Stimulated activated CD4-positive, alpha-beta T cell treated with anti-CD3 and anti-CD28 coated beads, Interleukin-1b, Interleukin-23, amount 100 ng/mL, for 4 hours (primary cell): ENCODE data around the gene LZTS3.
"Not testable (repeated sequence)": the region's sequence is repeated elsewhere in the genome, so short reads cannot be mapped to it uniquely, and the experiment has no call there.

Experiments used
- DNase-seq, 2 donors: peaks; one replicate each; pipeline ENCODE4 v3.0.0-alpha.2; 2020; ENCODE audit warnings: low read depth in 2 of 2

The LZTS3 gene

DNA sequence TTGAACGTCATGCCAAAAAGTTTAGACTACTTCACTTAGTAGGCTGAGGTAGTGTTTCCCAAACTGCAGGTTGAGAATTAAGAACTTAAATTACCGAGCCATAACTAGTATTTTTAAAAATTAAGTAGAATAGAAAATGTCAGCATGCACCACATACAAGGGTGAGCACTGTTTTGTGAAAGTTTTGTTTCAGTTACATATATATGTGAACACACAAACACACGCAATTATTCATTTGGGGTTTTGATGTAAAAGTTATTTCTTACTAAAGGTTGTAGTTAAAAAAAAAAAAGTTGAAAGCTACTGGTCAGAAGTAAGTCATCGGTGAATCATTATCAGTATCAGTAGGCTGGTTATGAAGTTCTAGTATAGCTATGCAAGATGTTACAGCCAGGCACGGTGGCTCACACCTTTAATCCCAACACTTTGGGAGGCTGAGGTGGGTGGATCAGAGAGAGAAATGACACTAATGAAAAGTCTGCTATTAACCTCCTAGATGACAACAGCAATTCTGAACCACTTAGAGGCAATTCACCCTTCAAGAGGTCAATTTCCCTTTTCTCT lies 37.8 kb downstream of the LZTS3 start:
- DNase-seq, result no peak

- DNase-seq, result no peak
Measured at GRCh38 chr20:3134151-3134550, 39.2 kb downstream of the LZTS3 start.

GRCh38 chr20:3133155-3133554 lies 40.2 kb downstream of the LZTS3 start:
- DNase-seq, result no peak

DNA sequence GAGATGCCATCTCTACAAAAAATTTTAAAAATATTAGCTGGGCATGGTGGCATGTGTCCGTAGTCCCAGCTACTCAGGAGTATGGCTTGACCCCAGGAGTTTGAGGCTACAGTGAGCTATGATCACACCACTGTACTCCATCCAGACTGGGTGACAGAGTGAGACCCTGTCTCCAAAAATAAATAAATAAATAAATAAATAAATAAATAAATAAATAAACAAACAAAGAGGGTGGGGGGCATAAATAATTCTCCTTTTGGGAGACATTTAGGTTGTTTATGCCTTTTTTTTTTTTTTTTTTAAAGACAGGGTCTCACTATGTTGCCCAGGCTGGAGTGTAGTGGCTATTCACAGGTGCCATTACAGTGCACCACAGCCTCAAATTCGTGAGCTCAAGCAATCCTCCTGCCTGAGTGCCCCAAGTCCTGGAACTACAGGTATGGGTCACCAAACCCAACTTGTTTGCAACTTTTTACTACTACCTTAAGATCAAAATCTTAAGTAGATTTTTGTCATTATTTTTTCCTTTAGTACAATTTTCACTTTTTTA lies 43.2 kb downstream of the LZTS3 start:
- no peak for DNase-seq

DNA sequence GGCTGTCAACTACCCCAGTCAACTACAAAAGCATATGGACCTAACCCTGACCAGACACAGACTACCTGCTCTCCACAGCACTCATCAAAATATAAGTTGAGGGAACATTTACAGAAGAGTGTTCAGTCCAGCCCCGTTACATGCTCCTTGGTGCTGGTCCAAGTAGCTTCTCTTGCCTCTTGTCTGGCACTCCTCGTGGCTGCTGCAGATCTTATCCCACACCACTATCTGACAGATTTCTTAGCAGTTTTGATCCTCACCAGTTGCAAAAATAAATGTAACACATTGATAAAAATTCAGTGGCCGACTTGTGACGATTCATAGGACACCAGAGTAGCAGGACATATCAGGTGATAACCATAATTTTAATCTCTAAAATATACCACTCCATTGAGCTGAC lies 44.3 kb downstream of the LZTS3 start:
- DNase-seq, result no peak

DNA sequence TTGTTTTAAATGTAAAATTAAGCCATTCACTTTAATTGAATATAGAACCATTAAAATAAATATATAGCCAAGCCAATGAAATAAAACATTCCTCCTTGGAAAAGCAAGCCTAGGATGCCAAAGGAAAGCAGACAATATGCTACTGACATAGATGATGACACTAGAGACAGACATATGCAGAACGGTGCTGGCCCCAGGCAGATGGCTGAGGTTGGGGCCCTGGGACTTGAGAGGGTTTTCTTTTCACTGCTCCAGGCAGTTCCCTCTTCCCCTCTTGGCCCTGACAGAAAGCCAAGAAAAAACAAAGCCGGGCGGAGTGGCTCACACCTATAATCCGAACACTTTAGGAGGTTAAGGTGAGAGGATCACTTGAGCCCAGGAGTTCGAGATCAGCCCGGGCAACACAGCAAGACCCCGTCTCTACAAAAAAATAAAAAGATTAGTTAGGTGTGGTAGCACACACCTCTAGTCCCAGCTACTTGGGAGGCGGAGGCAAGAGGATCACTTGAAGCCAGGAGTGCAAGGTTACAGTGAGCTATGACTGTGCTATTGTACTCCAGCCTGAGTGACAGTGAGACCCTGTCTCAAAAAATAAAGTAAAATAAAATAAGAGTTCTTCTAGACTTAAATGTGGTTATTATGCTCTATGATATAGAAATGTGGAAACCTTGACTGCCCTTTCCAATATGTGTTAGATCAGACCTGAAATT lies 44.9 kb downstream of the LZTS3 start:
- DNase-seq, result no peak

GRCh38 chr20:3126527-3126859 lies 46.9 kb downstream of the LZTS3 start:
- DNase-seq, result no peak

DNA sequence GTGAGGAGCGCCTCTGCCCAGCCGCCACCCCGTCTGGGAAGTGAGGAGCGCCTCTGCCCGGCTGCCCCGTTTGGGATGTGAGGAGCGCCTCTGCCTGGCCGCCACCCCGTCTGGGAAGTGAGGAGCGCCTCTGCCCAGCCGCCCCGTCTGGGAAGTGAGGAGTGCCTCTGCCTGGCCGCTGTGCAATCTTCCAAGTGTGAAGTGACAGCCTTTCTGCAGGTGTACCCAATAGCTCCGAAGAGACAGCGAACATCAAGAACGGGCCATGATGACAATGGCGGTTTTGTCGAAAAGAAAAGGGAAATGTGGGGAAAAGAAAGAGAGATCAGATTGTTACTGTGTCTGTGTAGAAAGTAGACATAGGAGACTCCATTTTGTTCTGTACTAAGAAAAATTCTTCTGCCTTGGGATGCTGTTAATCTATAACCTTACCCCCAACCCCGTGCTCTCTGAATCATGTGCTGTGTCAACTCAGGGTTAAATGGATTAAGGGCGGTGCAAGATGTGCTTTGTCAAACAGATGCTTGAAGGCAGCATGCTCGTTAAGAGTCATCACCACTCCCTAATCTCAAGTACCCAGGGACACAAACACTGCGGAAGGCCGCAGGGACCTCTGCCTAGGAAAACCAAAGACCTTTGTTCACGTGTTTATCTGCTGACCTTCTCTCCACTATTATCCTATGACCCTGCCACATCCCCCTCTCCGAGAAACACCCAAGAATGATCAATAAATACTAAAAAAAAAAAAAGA lies 47.4 kb downstream of the LZTS3 start:
- DNase-seq, result not testable (repeated sequence)

DNA sequence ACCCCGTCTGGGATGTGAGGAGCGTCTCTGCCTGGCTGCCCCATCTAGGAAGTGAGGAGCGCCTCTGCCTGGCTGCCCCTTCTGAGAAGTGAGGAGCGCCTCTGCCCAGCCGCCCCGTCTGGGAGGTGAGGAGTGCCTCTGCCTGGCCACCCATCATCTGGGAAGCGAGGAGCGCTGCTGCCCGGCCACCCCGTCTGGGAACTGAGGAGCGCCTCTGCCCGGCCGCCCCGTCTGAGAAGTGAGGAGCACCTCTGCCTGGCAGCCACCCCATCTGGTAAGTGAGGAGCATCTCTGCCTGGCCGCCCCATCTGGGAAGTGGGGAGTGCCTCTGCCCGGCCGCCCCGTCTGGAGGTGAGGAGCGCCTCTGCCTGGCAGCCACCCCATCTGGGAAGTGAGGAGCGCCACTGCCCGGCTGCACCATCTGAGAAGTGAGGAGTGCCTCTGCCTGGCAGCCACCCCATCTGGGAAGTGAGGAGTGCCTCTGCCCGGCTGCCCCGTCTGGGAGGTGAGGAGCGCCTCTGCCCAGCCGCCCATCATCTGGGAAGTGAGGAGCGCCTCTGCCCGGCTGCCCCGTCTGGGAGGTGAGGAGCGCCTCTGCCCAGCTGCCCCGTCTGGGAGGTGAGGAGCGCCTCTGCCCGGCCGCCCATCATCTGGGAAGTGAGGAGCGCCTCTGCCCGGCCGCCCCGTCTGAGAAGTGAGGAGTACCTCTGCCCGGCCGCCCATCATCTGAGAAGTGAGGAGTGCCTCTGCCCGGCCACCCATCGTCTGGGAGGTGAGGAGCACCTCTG lies 48.4 kb downstream of the LZTS3 start:
- not testable (repeated sequence) for DNase-seq

DNA sequence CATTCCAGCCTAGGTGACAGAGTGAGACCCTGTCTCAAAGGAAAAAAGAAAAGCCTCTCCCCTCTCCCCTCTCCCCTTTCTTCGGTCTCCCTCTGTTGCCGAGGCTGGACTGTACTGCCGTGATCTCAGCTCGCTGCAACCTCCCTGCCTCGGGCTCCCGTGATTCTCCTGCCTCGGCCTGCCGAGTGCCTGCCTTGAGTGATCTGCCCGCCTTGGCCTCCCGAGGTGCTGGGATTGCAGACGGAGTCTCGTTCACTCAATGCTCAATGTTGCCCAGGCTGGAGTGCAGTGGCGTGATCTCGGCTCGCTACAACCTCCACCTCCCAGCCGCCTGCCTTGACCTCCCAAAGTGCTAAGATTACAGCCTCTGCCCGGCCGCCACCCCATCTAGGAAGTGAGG lies 49.2 kb downstream of the LZTS3 start:
- DNase-seq, result not testable (repeated sequence)

- no peak for DNase-seq
Measured at GRCh38 chr20:3123542-3123941, 49.8 kb downstream of the LZTS3 start.

GRCh38 chr20:3121955-3122610 lies 51.3 kb downstream of the LZTS3 start:
- no peak for DNase-seq

DNA sequence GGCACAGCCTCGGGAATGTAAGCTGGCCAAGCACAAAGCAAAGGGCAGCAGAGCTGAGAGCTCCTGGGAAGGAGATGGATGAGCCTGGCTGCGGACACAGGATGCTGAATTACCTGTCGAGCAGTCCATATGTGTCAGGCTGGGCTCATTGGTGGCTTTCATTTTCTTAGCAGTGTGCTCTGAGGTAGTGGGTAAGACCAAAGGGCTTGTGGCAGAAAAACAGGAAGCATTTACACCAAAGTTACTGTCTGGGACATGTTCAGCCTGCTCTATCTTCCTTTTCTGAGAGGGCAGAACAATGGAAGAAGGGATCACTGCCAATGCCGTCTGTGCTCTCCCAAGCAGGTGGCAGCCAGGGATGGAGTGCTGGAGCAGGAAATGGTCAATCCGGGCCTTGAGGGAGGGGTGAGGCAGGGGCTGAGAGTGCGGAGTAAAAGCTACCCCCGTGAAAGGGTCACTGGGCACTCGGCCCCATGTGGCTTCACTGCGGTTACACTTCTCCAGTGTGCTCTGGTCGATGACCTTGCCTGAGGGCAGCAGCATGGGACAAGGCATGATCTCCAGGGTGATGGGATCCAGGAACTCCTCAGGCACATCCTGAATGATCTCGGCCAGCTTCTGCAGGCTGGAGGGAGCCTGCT lies 52.0 kb downstream of the LZTS3 start:
- DNase-seq, result peak in 1 of 2 donors; percentile 8

DNA sequence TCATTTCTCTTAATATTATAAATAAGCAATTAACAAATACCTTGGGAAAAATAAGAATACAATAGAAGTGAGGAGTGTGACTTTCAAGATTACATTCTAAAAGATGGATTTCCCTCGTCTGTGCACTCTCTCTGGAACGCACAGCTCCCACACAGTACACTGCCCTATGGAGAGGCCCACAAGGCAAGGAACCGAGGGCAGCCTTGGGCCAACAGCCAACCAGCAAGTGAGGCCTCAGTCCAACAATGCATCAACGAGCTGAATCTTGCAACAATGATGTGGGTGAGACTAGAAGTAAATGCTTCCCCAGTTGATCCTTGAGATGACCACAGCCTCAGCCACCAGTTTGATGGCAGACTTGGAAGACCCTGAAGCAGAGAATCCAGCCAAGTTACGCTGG lies 54.3 kb downstream of the LZTS3 start:
- DNase-seq, result no peak

DNA sequence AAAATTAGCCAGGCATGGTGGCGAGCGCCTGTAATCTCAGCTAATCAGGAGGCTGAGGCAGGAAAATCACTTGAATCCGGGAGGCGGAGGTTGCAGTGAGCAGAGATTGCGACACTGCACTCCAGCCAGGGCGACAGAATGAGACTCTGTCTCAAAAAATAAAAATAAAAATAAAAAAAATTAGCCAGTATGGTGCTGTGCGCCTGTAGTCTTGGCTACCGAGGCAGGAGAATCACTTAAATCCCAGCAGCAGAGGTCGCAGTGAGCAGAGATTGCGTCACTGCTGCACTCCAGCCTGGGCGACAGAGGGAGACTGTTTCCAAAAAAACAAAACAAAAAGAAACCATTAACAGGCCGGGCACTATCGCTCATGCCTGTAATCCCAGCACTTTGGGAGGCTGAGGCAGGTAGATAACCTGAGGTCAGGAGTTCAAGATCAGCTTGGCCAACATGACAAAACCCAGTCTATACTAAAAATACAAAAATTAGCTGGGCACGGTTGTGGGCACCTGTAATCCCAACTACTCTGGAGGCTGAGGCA lies 55.4 kb downstream of the LZTS3 start:
- peak in 1 of 2 donors; percentile 18 for DNase-seq

- no peak for DNase-seq
Measured at GRCh38 chr20:3116341-3116740, 57.0 kb downstream of the LZTS3 start.

GRCh38 chr20:3115190-3116107 lies 57.9 kb downstream of the LZTS3 start:
- DNase-seq, result no peak
